Left renal pelvis (tissue), 4 donors: ENCODE results near the gene NT5C2. TPM values are rescaled to one million over a fixed set of nuclear protein-coding genes. Genes with fewer than 3 reads are reported as not detected.
A peak's percentile ranks its signal among the peaks of the same experiment; 100 is the strongest.

Source experiments
- DNase-seq, 4 donors: peaks; one replicate each; pipeline ENCODE4 v3.0.0-alpha.2; 2013; ENCODE audit warnings: low read depth in 4 of 4, low spot score in 3 of 4
- polyA plus RNA-seq, 4 donors: library from polyadenylated mRNA; unstranded; fragments of 120-200 nt; gene quantifications; one replicate each; pipeline ENCODE4 v1.2.1, GENCODE V29; 2013; ENCODE audit not compliant: insufficient read length in 4 of 4

Gene NT5C2
- polyA plus RNA-seq, 4 donors: 92.3 to 115 (median 108) TPM

DNA sequence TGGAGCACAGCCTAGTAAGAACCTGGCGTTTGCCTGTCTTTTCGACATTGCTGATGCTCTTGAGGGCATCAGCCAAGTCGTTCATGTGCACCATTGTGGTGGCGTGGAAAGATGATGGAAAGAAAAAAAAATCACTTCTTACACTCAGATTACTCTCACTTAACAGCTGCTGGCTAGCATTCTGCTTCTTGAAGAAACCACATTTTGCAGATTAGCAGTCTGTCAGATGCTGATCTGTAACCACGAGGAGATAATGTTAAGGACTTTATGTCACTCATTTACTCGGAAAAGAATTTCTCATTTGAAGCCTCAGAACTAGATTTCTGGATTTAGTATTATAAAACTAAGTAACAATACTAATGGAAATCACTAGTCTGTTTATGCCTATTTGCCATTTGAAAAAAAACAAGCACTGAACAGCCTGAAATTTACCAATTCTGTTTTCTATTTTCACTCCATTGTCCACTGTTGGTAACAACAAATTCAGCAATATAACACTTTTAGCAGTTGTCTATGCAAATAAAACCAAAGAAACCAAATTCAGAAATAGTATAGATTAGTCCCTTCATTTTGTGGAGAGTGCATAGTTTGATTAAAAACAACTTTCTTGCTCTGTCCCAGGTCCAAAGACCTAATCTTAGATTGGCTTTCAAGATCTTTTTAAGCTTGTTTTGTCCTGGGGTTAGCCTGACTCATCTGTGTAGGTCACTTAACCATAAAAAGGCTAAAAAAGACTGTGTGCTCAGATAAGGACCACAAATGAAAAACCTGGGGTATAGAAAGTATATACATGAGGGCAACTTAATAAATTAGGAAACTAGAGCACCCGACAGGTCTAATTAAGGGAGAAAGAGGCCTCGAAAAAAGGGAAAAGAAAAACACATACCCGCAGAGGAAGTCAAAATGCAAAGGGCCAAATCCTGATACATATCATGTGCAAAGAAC is 67.5 kb downstream of the NT5C2 start:
- no peak for DNase-seq

DNA sequence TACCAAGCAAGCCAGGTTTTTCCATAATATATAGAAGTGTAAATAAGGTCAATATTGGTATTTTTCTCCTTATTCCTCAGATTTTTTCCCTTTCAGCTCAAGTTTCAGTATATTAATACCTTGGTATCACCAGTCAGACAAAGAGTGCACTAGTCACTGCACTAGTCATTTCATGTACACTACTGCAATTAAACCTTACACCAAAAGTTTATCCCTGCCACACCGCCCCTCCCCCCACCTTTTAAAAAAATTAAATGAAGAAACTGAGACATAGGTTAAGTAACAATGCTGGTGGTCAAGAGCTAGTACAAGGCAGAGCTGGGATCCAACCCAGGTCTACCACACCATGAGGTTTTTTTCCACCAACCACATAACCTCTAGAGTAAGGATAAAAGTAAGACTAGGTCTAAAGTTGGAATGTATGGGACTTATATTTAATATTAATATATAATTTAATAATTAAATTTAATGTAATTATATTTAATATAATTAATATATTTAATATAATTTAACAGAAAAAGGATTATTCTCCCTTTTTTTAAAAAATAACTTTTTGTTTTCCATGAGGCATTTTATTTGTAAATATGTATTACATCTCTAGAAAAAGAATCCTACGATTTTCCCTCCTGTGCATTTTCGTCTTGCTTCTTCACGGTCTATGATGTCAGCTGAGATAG is 68.5 kb downstream of the NT5C2 start:
- DNase-seq: no peak

DNA sequence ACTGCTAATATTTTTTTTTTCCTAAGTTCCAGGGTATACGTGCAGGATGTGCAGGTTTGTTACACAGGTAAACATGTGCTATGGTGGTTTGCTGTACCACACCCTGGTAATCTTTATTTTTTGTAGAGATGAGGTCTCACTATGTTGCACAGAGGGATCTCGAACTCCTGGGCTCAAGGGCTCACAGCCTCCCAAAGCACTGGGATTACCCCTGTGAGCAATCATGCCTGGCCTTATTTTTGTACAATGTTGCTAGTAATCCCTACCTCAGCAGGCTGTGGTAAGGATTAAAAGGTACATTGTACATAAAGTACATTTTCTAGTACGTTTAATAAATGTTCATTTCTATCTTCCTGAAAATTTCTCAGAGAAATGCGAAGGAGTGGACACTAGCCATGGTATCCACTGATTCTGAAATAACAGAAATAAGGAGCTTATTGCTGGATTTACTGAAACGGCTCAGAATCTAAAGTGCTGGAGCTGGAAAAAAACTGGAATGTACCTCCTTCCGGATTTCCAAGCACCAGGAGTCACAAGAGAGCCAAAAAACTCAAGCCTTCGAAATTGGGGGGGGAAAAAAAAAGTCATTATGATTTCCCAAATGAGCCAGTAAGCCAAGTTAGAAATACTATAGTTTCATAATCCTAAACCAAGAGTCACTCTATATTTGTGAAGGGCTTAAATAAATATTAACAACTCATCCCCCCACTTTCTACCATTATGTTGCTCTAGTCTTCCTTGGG is 69.6 kb downstream of the NT5C2 start:
- no peak for DNase-seq

DNA sequence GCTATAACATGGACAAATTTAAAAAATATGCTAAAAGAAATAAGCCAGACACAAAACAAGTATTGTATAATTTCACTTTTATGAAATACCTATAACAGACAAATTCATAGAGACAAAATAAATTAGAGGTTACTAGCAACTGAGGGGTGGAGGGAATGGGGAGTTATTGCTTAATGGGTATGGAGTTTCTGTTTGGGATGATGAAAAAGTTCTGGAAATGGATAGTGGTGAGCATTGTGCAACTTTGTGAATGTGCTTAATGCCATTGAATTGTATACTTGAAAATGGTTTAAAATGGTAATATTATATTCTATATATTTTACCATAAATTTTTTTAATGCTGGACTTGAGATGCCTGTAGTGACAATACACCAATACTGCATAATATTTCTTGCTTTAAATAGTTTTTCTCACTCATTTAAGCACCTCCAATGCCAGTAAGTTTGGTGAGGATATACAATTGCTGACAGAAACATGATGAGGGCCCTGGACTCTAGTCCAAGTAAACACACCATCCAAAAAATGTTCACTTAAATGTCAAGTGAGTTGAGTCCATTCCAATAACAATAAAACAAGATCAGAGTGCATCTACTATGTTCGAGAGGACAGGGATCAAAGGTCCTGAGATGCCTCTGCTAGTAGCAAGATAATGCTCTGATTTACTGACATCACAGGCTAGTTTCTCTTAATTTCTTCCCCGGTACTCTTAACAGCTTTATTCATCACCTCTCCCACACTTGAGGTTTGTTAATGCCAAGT is 71.9 kb downstream of the NT5C2 start:
- DNase-seq: no peak

DNA sequence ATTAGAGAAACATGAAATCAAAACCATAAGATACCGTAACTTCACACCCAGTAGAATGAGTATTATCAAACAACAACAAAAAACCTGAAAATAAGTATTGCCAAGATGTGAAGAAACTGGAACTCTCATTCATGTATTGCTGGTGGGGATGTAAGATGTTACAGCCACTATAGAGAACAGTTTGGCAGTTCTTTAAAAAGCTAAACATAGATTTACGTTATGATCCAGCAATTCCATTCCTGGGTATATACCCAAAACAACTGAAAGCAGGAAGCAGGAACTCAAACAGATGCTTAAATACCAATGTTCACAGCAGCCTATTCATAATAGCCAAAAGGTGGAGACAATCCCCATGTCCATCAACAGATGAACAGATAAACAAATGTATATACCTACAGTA is 72.5 kb downstream of the NT5C2 start:
- DNase-seq: no peak

DNA sequence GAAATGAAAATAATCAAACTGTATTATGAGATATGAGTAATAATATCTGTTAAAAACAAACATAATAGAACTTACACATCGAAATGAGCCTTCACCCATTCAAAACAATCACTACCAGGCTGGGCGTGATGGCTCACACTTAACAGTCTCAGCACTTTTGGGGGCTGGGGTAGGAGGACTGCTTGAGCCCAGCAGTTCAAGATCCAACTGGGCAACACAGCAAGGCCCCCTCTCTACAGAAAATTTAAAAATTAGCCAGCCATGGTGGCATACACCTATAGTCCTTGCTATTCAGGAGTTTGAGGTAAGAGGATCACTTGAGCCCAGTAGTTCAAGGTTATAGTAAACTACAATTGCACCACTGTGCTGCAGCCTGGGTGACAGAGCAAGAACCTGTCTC is 75.8 kb downstream of the NT5C2 start:
- DNase-seq: no peak

DNA sequence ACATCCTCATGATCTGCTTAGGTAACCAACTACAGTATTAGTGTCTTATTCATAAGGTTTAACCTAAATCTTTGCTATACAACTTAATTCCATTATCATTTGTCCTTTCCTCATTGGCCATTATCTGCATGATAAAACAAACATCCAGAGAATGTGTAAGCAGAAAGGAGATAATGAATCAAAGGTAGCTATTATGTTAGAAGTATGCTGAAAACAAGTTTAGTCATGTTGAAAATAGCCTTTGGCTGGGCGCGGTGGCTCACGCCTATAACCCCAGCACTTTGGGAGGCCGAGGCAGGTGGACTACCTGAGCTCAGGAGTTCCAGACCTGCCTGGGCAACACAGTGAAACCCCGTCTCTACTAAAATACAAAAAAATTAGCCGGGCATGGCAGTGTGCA is 78.2 kb downstream of the NT5C2 start:
- no peak for DNase-seq

DNA sequence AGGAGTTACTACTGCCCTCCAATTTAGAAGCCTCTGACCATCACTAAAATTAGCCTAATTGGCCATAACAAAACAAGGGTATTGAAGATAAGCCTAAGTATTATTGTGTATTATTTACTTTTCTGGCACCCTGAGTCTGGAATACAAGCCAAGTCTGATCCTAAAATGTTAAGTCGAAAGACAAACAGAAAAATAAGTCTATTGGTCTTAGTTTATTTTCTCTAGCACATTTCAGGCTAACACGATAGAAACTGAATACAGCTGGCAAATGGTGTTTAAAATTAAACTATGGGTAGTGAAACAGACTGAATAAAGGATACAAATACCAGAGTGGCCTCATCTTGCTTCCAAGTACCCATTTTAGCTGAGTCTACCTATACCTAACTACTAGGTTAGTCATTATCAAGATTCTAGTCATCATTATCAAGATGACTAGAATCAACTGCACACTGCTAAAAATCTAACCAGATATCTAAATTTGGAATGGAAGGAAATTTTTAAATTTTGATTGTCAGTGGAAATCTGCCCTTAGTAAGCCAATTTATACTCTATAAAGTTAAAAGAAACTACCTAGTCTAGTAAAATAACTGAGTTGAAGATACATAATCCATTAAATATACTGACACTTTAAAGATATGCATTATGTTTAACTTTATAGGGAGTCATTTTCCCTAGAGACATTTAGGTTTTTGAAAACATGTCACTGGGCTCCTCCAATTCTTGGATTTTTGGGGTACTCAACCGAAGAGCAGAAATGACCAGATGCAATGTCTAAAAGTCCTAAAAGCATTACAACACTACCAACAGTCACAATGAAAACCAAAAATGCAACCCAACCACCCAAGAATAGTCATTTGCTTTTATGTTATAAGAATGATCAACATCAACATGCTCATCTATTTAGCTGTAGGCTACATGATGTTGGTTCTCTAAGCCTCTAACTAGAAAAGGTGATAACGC is 80.9 kb downstream of the NT5C2 start:
- DNase-seq: no peak

DNA sequence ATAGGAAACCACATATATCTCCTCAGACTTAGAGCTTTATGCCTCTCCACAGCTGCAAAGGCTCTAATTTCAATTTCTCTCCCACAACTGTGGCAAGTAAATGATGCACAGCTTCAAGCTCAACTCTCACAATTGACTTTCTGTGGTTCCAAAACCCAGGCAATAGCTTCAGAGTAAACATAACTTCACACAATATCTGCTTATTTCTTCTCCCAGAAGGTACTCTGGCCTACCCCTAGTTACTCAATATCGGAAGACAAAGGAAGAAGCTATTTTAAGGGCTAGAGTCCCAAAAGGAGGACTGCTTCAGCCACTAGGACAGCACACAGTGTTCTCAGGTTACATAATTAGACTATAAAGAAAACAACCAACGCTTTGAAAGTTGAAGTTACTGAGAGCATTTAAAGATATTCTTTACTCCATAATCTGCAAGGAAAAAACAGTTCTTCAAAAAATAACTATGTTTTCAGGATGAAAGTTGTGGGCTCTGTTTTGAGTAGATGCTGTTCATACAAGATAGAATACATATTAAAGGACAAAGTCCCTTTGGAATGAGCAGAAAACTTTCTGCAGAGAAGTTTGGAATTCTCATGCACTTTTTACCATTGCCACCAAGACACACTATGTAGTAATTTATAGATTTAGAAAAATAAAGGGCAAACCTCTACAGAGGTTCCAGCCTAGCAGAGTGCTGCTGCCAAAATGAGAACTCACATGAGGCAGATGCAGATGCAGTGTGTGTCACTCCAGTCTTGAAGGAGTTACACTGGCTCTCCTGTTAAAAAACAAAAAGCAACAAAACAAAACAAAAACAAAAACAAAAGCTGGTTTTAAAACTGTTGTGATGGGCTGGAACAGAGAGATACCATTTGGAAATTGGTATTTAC is 81.8 kb downstream of the NT5C2 start:
- DNase-seq: peak; percentile 6 to 29 (median 17)

DNA sequence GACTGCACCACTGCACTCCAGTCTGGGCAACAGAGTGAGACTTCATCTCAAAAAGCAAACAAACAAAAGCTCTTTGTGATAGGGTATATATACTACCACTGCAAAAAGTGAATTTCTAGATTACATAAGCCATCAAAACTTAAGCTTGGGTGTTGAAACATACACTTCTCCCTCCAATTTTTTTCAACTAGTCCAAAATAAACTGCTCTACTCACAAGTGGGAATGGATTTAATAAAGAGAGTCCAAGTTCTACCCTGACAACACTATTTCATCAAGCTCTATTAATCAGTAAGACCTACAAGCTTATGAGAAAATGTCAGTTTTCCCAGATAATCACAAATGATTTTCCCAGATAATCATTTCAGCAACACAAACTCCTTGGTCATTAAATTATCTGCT is 82.7 kb downstream of the NT5C2 start:
- no peak for DNase-seq

DNA sequence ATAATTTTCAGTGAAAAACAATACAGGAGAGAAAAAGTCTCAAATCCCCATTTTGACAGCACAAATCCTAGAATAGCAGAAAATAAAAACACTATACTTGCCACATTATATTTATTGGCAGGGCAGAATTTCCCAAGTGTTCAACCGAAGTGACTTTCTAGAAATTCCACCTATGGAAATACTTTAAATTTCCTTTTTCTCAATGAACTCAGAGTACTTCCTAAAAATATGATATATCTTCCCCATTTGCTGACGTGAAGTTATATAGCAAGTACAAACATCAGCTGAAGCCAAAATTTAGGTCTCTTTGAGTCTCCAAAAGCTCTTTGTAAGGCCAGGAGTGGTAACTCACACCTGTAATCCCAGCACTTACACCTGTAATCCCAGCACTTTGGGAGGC is 83.3 kb downstream of the NT5C2 start:
- DNase-seq: no peak

DNA sequence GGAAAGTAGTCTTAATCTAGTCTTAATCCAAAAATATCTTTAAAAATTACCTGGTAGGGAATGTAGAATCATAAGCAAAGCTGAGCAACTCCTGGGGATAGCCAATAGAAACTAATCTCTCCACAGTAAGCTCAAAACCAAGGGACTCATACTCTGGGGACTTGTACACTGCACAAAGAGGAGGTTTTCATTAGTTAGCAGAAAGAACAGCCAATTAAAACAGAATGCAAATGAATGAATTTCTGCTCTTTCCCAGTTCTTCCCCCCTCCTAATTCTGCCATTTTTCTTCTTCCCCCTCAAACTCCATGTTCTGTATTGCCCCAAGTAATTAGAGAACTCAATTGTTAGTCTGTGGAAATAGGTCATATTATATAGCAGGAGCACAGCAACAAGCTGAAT is 86.5 kb downstream of the NT5C2 start:
- no peak for DNase-seq

DNA sequence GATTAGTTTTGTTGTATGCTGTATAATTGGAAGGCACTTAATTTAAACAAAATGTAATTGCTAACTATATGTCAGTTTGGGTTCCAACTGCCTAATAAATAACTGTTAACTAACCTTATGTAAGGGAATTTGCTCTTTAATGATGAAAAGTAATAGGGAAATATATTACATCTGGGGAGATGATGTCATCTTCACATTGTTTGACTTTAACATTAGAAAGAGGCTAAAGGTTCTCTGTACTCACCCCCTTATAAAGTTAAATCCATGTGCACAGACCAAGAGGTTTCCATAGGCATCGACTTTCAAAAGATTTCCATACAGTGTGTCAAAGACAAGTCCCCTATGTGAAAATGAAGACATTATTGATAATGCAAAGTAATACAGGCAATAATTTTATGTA is 87.6 kb downstream of the NT5C2 start:
- DNase-seq: no peak

DNA sequence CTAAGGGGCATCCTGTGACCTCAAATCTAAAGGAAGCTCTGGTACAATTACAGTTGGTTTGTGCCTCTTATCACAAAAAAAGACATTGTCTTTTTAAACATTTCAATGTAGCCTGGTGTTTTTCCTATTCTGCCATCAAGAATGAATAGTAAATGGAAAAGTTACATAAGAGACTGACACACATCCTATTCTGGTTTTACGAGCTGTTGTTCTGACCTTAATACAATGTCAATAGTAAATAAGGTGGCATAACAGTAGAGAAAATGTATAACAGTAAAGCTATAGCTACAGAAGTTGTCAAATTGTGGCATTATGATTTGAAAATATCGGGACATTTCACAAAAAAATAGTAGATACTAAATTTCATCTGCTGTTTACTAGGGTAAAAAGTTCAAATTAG is 88.4 kb downstream of the NT5C2 start:
- DNase-seq: no peak

DNA sequence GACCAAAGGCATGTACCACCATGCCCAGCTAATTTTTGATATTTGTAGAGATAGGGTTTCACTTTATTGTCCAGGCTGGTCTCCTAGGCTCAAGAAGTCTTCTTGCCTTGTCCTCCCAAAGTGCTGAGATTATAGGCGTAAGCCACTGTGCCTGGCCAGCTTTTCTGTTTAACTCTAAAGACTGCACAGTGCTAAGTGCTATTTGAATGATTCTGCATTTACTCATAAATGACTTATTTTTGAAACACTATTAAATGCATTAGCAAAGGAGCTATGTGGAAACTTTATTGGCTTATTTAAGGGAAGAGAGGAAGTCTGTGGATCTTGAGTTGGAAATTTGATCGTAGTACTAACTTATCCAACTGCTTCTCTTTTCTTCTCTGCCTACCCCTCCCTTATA is 89.1 kb downstream of the NT5C2 start:
- no peak for DNase-seq

DNA sequence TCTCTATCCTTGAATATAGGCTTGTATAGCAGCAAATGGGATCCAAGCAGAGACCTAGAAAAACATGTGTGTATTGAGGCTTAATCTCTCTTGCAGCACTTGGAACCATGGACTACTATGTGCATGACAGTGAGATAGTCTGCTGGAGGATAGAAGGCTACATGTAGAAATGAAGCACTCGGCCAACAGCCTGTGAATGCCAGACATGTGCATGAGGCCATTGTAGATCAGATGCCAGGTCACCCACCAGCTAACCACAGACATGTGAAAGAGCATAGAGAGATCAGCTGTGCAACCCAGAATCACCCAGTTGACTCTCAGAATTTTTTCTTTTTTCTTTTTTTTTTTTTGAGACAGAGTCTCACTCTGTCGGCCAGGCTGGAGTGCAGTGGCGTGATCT is 90.9 kb downstream of the NT5C2 start:
- no peak for DNase-seq

DNA sequence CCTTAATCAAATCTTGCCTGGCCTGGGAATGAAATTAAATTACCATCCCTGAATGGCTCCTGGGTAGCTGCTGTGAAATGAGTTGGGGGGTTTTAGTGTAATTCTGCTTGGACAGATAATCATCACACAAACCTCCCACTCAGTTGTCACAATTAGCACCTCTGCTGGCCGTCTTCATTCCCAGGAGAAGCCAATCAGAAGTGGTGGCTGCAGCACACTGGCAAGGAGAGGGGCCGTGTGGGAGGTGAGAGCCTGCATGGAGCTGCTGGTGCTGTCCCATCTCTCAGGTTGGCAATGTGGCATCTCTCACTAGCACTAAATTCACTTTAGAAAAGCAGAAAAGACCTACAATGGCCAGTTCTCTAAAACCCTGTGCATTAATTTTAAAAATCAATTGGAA is 92.5 kb downstream of the NT5C2 start:
- DNase-seq: no peak

DNA sequence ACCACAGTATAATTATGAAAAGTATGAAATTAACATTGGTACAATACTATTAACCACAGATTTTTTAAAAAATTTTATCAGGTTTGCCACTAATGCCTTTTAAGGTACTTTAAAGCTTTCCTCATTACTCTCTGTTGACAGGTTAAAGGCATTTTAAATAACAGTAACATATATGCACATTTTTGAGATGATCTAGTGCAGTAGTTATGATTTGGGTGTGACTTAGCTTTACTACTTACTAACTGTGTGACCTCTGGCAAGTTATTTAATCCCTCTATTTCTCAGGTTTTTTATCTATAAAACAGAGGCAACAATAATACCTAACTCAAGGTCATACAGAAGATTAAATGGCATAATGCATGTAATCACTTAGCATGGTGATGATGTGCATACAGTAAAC is 94.8 kb downstream of the NT5C2 start:
- no peak for DNase-seq

DNA sequence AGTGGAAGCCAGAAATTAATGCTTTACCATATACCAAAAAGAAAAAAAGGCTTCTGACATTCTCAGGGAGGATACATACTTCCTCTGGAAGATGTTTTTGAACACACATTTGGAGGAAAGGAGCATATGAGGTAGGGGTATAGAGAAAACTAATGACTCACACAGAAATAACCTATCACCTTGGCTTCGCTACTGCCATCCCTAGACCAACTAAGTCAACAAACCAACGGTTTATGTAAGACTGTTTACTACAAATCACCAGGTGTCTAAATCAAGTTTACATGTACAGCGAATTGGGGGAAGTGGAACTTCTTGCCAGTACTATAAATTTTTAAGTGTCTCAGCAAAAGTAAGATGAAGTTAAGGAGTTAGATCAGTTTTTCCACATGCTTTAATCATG is 96.9 kb downstream of the NT5C2 start:
- no peak for DNase-seq
